ENCODE data around the gene MCF2L2.
A peak's percentile ranks its signal among the peaks of the same experiment; 100 is the strongest.

DNA sequence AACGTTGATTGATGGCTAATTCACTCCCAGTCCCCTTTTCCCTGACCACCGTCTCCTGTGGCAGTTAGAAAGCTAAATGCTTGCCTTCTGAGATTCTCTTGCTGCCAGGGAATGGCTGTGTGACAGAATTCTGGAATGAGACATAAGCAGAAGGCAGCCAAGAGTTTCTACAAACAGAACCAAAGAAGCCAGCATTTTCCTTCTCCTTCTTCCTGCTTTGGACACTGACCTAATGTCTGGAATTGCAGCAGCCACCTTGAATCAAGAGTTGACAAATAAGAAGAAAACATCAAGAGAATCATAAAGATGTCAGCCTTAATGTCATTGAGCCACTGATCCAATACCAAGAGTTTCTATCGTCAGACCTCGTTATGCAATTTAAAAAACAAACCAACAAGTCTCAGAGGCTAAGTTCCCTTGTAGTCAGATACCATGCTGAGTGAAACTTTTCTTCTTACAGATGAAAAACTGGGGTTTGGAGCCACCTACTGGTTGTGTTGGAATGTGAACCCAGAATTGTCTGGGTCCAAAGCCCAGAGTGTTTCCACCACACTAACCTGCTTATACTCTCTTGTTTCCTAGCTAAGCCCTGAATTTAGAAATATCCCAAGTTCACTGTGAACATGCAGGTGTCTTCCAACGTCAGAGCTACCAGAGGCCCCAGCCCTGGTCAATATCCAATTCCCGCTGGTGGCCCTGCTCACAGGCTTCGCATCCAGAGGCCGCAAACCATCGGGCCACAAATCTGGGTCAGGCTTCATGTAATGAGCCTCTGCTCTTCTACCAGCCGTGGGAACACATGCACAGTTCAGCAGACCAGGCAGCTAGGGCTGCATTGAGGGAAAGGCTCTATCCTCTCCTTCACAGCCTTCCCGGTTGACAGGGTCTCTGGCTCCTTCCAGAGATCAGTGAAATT, 42.5 kb downstream of the MCF2L2 start:
- TF ChIP-seq, protein P1, sequence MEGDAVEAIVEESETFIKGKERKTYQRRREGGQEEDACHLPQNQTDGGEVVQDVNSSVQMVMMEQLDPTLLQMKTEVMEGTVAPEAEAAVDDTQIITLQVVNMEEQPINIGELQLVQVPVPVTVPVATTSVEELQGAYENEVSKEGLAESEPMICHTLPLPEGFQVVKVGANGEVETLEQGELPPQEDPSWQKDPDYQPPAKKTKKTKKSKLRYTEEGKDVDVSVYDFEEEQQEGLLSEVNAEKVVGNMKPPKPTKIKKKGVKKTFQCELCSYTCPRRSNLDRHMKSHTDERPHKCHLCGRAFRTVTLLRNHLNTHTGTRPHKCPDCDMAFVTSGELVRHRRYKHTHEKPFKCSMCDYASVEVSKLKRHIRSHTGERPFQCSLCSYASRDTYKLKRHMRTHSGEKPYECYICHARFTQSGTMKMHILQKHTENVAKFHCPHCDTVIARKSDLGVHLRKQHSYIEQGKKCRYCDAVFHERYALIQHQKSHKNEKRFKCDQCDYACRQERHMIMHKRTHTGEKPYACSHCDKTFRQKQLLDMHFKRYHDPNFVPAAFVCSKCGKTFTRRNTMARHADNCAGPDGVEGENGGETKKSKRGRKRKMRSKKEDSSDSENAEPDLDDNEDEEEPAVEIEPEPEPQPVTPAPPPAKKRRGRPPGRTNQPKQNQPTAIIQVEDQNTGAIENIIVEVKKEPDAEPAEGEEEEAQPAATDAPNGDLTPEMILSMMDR (conservative IDR thresholded peaks at IDR 0.05 in 1 of 2, IDR thresholded peaks at IDR 0.05 in 1 of 2; ENCODE audit: extremely low read depth in 1 of 2, insufficient read depth in 1 of 2, low read depth in 1 of 2, low read length in 2 of 2), result peak; percentile 72 to 80
- TF ChIP-seq EZH2 (IDR thresholded peaks at IDR 0.05; ENCODE audit: borderline replicate concordance, low read length), result no peak
